ENCODE data around the gene ITGAV.
"Not testable (repeated sequence)": the region's sequence is repeated elsewhere in the genome, so short reads cannot be mapped to it uniquely, and the experiment has no call there.

ITGAV gene

GRCh38 chr2:186559848-186560247 is 30.0 kb upstream of the ITGAV start:
- Histone ChIP-seq H3K9me3 (ENCODE audit: insufficient read depth, low read depth, low read length) (no peaks in the 10 kb centered on the region), H3K27me3 (ENCODE audit: insufficient read depth, low read length) (no peaks in the 10 kb centered on the region), H3K4me1 (ENCODE audit: insufficient read depth, low read length) (peaks cover 8% of the 10 kb centered on the region; the same call in 1 of the 2 replicates), H3K27ac (ENCODE audit: low read length) (no peak overlapping the region), H3K9ac (ENCODE audit: low read depth, low read length) (no peak overlapping the region), H3K4me3 (ENCODE audit: low read length) (no peak overlapping the region), H3K36me3 (ENCODE audit: insufficient read depth, low read depth, low read length) (no peaks in the 10 kb centered on the region)

- Histone ChIP-seq H3K9ac (ENCODE audit: low read depth, low read length) (no peak overlapping the region), H3K27ac (ENCODE audit: low read length) (no peak overlapping the region), H3K4me1 (ENCODE audit: insufficient read depth, low read length) (peaks cover 8% of the 10 kb centered on the region; the same call in 1 of the 2 replicates), H3K9me3 (ENCODE audit: insufficient read depth, low read depth, low read length) (no peaks in the 10 kb centered on the region), H3K27me3 (ENCODE audit: insufficient read depth, low read length) (no peaks in the 10 kb centered on the region), H3K4me3 (ENCODE audit: low read length) (no peak overlapping the region), H3K36me3 (ENCODE audit: insufficient read depth, low read depth, low read length) (no peaks in the 10 kb centered on the region)
These were observed 29.6 kb upstream of the ITGAV start for GRCh38 chr2:186560254-186560653.

GRCh38 chr2:186561467-186562208 is 28.2 kb upstream of the ITGAV start:
- H3K9ac ChIP-seq (ENCODE audit: low read depth, low read length): no peak overlapping the region
- H3K27ac ChIP-seq (ENCODE audit: low read length): no peak overlapping the region
- H3K4me3 ChIP-seq (ENCODE audit: low read length): no peak overlapping the region
- H3K4me1 ChIP-seq (ENCODE audit: insufficient read depth, low read length): peaks cover 8% of the 10 kb centered on the region; the same call in 1 of the 2 replicates
- H3K27me3 ChIP-seq (ENCODE audit: insufficient read depth, low read length): no peaks in the 10 kb centered on the region
- no peaks in the 10 kb centered on the region for H3K9me3 ChIP-seq (ENCODE audit: insufficient read depth, low read depth, low read length)
- H3K36me3 ChIP-seq (ENCODE audit: insufficient read depth, low read depth, low read length): no peaks in the 10 kb centered on the region

- peaks cover 8% of the 10 kb centered on the region; the same call in 1 of the 2 replicates for H3K4me1 ChIP-seq (ENCODE audit: insufficient read depth, low read length)
- no peaks in the 10 kb centered on the region for H3K9me3 ChIP-seq (ENCODE audit: insufficient read depth, low read depth, low read length)
- H3K9ac ChIP-seq (ENCODE audit: low read depth, low read length): no peak overlapping the region
- no peak overlapping the region for H3K4me3 ChIP-seq (ENCODE audit: low read length)
- H3K27me3 ChIP-seq (ENCODE audit: insufficient read depth, low read length): no peaks in the 10 kb centered on the region
- no peaks in the 10 kb centered on the region for H3K36me3 ChIP-seq (ENCODE audit: insufficient read depth, low read depth, low read length)
- no peak overlapping the region for H3K27ac ChIP-seq (ENCODE audit: low read length)
These were observed 27.7 kb upstream of the ITGAV start for GRCh38 chr2:186562209-186562578.

GRCh38 chr2:186568600-186568999 is 21.3 kb upstream of the ITGAV start:
- not testable (repeated sequence) for H3K27ac ChIP-seq (ENCODE audit: low read length); H3K4me3 ChIP-seq (ENCODE audit: low read length); H3K27me3 ChIP-seq (ENCODE audit: insufficient read depth, low read length); H3K36me3 ChIP-seq (ENCODE audit: insufficient read depth, low read depth, low read length); H3K9ac ChIP-seq (ENCODE audit: low read depth, low read length); H3K9me3 ChIP-seq (ENCODE audit: insufficient read depth, low read depth, low read length)
- peaks cover 15% of the 10 kb centered on the region for H3K4me1 ChIP-seq (ENCODE audit: insufficient read depth, low read length)

GRCh38 chr2:186569127-186569526 is 20.7 kb upstream of the ITGAV start:
- not testable (repeated sequence) for H3K4me3 ChIP-seq (ENCODE audit: low read length); H3K27ac ChIP-seq (ENCODE audit: low read length); H3K9ac ChIP-seq (ENCODE audit: low read depth, low read length); H3K27me3 ChIP-seq (ENCODE audit: insufficient read depth, low read length); H3K9me3 ChIP-seq (ENCODE audit: insufficient read depth, low read depth, low read length); H3K36me3 ChIP-seq (ENCODE audit: insufficient read depth, low read depth, low read length)
- peaks cover 15% of the 10 kb centered on the region for H3K4me1 ChIP-seq (ENCODE audit: insufficient read depth, low read length)

GRCh38 chr2:186569897-186570296 is 20.0 kb upstream of the ITGAV start:
- H3K27ac ChIP-seq (ENCODE audit: low read length): no peak overlapping the region
- H3K4me3 ChIP-seq (ENCODE audit: low read length): no peak overlapping the region
- H3K27me3 ChIP-seq (ENCODE audit: insufficient read depth, low read length): no peaks in the 10 kb centered on the region
- H3K36me3 ChIP-seq (ENCODE audit: insufficient read depth, low read depth, low read length): no peaks in the 10 kb centered on the region
- no peaks in the 10 kb centered on the region for H3K9me3 ChIP-seq (ENCODE audit: insufficient read depth, low read depth, low read length)
- H3K9ac ChIP-seq (ENCODE audit: low read depth, low read length): no peak overlapping the region
- peaks cover 15% of the 10 kb centered on the region for H3K4me1 ChIP-seq (ENCODE audit: insufficient read depth, low read length)

GRCh38 chr2:186570604-186571003 is 19.3 kb upstream of the ITGAV start:
- Histone ChIP-seq H3K9ac (ENCODE audit: low read depth, low read length) (0 out of 2 replicates have a peak overlapping the region, but pooled peaks have one; percentile 5), H3K27ac (ENCODE audit: low read length) (no peak overlapping the region), H3K9me3 (ENCODE audit: insufficient read depth, low read depth, low read length) (no peaks in the 10 kb centered on the region)

GRCh38 chr2:186572705-186573104 is 17.2 kb upstream of the ITGAV start:
- Histone ChIP-seq H3K27ac (ENCODE audit: low read length) (no peak overlapping the region), H3K9me3 (ENCODE audit: insufficient read depth, low read depth, low read length) (no peaks in the 10 kb centered on the region), H3K36me3 (ENCODE audit: insufficient read depth, low read depth, low read length) (no peaks in the 10 kb centered on the region), H3K27me3 (ENCODE audit: insufficient read depth, low read length) (no peaks in the 10 kb centered on the region), H3K4me1 (ENCODE audit: insufficient read depth, low read length) (peaks cover 19% of the 10 kb centered on the region), H3K9ac (ENCODE audit: low read depth, low read length) (no peak overlapping the region), H3K4me3 (ENCODE audit: low read length) (no peak overlapping the region)

More at GRCh38 chr2:186570604-186571003, 19.3 kb upstream of the ITGAV start:
- Histone ChIP-seq H3K4me1 (ENCODE audit: insufficient read depth, low read length) (peaks cover 17% of the 10 kb centered on the region), H3K4me3 (ENCODE audit: low read length) (no peak overlapping the region), H3K27me3 (ENCODE audit: insufficient read depth, low read length) (no peaks in the 10 kb centered on the region), H3K36me3 (ENCODE audit: insufficient read depth, low read depth, low read length) (no peaks in the 10 kb centered on the region)

GRCh38 chr2:186573531-186573930 is 16.3 kb upstream of the ITGAV start:
- Histone ChIP-seq H3K9ac (ENCODE audit: low read depth, low read length) (no peak overlapping the region), H3K4me3 (ENCODE audit: low read length) (no peak overlapping the region), H3K9me3 (ENCODE audit: insufficient read depth, low read depth, low read length) (no peaks in the 10 kb centered on the region), H3K36me3 (ENCODE audit: insufficient read depth, low read depth, low read length) (no peaks in the 10 kb centered on the region), H3K27me3 (ENCODE audit: insufficient read depth, low read length) (no peaks in the 10 kb centered on the region), H3K27ac (ENCODE audit: low read length) (no peak overlapping the region), H3K4me1 (ENCODE audit: insufficient read depth, low read length) (peaks cover 19% of the 10 kb centered on the region)

- peaks cover 12% of the 10 kb centered on the region for H3K4me1 ChIP-seq (ENCODE audit: insufficient read depth, low read length)
- H3K27ac ChIP-seq (ENCODE audit: low read length): no peak overlapping the region
- H3K9ac ChIP-seq (ENCODE audit: low read depth, low read length): no peak overlapping the region
- no peak overlapping the region for H3K4me3 ChIP-seq (ENCODE audit: low read length)
- no peaks in the 10 kb centered on the region for H3K27me3 ChIP-seq (ENCODE audit: insufficient read depth, low read length)
- no peaks in the 10 kb centered on the region for H3K9me3 ChIP-seq (ENCODE audit: insufficient read depth, low read depth, low read length)
- H3K36me3 ChIP-seq (ENCODE audit: insufficient read depth, low read depth, low read length): no peaks in the 10 kb centered on the region
These were observed 14.6 kb upstream of the ITGAV start for GRCh38 chr2:186575302-186575701.

- Histone ChIP-seq H3K27me3 (ENCODE audit: insufficient read depth, low read length) (no peaks in the 10 kb centered on the region), H3K27ac (ENCODE audit: low read length) (no peak overlapping the region), H3K9ac (ENCODE audit: low read depth, low read length) (no peak overlapping the region), H3K36me3 (ENCODE audit: insufficient read depth, low read depth, low read length) (no peaks in the 10 kb centered on the region), H3K4me3 (ENCODE audit: low read length) (no peak overlapping the region), H3K4me1 (ENCODE audit: insufficient read depth, low read length) (peaks cover 7% of the 10 kb centered on the region), H3K9me3 (ENCODE audit: insufficient read depth, low read depth, low read length) (no peaks in the 10 kb centered on the region)
These were observed 14.0 kb upstream of the ITGAV start for GRCh38 chr2:186575856-186576255.
